Activated T-cell treated with anti-CD3 and anti-CD28 coated beads for 1 hour (primary cell): Measurements from ENCODE around the gene CRAT.

ENCODE experiments used
- DNase-seq: peaks from one replicate; pipeline ENCODE4 v3.0.0-alpha.2; 2020; ENCODE audit warnings: low read depth

The CRAT gene

DNA sequence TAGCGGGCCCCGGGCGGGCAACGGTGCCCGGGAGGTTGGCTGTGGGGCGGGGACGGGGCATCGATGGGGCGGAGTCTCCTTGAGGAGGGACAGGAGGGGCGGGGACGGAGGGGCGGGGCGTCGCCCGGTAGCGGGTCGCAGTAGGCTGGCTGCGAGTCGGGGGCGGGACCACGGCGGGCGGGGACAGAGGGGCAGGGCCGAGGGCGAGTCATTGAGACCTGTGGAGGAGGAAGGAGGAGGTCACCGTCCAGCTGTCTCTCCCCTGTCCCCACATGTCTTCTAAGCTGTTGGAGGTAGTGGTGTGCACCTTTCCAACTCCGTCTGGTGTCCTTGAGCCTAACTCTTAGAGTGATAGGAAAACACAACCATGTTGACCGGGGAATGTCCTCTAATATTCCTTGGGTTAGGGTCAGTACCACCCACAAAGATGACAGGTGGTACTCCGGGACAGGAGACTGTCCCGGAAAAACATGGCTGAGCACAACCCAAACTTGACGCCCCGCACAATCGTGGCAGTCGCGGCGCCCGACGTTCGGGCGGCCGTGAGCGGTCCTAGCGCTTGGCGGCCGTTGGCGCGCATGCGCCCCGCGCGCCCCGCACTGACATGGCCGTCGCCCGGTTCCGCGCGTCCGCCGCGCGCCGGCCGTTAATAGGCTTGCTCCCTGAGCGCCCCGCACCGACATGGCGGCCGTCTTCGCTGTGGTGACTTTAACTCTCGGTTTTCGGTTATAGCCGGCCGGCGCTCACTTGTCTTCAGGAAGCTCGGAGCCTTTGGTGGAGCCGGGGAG lies at the start of gene CRAT, which contains the start of gene PTPA:
Gene CRAT, minus strand, starts transcription at position 54 of the 788 bp plus-strand sequence. CDS start 284 bp downstream, outside the sequence.
Gene PTPA, plus strand, starts transcription at position 676 of the 788 bp plus-strand sequence. CDS start 186 bp downstream, outside the sequence.
- peak; percentile 94 for DNase-seq

DNA sequence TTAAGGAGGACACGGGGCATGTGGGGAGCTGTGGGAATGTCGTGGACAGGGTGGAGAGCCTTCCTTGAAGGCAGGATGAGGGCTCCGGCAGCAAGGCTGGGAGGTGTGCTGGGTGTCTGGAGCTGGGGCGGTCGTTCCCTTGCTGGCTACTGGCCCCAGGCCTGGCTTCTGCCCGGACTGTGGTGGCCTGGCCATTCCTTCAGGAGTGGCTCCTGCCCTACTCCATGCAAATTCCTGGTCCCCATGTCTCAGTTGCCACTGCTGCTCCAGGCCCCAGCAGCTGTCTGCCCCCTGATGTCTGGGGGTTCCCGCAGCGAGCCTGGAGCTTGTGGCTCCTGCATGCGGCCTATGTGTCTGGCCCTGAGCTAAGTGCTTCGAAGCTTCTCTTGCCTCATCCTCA lies 45.6 kb upstream of the CRAT start:
- DNase-seq: no peak

- DNase-seq: no peak
These were observed 44.4 kb upstream of the CRAT start for GRCh38 chr9:129154866-129155477.

- DNase-seq: no peak
These were observed 40.9 kb upstream of the CRAT start for GRCh38 chr9:129151469-129151868.

DNA sequence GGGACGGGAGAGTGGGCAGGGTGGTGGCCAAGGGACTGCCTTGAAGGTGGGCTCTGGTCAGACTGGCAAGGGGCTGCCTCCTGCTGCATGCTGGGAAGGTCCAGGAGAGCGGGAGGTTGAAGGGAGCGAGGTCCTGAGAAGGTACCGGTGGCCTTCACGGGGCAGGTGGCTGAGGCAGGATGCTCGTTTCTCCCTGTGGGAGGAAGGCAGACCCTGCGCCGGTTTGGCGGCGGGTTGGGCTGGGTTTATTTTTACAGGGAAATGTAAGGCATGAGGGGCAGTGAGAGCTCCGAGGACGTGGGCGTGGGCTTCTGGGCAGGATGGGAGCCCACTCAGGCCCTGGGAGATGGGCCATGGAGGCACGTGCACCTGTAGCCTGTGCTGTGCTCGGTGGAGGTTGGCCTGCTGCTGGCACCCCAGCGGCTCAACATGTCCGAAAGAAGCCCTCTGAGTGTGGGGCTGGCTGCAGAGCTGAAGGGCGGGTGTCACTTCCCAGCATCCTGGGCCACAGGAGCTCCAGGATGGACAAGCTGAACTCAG lies 40.1 kb upstream of the CRAT start:
- no peak for DNase-seq

- DNase-seq: no peak
These were observed 39.5 kb upstream of the CRAT start for GRCh38 chr9:129150122-129150521.

- DNase-seq: no peak
These were observed 38.8 kb upstream of the CRAT start for GRCh38 chr9:129149442-129149841.

DNA sequence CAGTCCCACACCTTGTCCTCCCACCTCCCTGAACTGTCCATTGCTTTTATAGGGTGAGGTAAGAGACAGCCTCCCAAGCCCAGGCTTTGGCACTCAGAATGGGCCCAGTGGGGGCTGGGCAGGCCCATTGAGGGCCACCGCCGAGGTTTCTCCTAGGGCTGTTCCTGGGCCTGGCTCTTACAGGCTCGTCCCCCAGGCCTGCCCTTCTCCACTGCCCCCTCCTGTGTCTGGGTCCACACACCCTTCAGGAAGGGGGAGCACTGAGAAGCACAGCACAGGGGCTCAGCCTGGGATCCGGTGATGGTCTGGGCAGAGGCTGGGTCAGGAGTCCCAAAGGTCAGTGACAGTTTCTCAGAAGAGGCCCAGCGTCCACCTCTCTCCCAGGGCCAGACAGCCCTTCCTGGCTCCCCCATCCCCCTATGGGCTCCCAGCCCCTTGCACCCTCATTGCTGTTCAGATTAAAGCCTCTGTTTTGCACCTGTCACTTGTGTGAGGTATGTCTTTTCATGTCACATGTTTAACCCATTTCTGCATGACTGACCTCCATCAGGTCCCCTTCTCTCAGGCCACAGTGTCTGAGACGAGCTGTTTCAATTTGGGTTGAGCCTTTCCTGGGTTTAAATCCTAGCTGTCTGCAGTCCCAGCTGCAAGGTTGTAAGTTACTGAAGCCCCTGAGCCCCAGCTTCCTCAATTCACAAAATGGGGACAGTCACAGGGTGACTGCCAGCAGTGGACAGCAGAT lies 38.0 kb upstream of the CRAT start:
- no peak for DNase-seq

DNA sequence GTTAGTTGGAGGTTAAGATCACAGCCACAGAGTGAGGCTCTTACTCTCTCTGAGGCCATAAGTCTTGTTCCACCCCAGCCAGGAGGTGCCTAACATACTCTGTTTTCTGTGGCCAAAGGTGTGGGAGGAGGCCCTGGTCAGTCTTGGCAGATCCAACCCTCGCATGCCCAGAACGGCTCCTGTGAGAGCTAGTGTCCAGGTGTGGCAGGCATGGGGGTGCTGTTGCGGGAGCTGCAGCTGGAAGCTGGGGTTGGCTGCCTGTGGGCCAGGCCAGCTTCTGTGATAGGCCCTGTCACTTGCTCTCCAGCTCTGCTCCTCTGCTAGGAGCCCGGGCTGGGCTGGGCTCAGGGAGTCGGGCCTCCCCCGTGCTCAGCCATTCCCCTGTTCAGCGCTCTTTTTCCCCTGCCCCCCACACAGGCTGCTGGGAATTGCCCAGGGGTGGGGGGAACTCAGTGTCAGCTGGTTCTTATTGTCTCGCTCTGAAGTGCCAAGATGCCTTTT lies 35.9 kb upstream of the CRAT start:
- no peak for DNase-seq

DNA sequence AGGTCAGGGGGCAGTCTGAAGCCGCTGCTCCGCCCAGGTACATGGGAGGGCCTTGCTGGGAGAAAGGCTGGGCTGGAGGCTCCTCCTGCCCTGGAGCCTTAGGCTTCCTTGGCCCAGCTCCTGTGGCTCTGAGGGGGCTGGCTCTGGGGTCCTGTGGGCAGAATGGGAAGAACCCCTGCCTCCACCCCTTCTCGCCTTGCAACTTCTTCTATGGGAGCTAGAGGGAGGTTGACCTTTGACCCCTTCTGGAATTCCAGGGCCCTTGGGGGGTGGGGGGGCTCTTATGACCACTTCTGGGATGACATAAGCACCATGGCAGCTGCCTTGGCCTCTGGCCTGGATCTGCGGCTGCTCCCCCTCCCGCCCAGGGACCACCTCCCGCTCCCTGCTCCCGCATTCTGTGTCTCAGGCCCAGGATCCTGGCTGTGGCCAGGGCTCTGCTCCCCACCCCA lies 35.3 kb upstream of the CRAT start:
- no peak for DNase-seq

- no peak for DNase-seq
These were observed 34.7 kb upstream of the CRAT start for GRCh38 chr9:129145316-129145715.

DNA sequence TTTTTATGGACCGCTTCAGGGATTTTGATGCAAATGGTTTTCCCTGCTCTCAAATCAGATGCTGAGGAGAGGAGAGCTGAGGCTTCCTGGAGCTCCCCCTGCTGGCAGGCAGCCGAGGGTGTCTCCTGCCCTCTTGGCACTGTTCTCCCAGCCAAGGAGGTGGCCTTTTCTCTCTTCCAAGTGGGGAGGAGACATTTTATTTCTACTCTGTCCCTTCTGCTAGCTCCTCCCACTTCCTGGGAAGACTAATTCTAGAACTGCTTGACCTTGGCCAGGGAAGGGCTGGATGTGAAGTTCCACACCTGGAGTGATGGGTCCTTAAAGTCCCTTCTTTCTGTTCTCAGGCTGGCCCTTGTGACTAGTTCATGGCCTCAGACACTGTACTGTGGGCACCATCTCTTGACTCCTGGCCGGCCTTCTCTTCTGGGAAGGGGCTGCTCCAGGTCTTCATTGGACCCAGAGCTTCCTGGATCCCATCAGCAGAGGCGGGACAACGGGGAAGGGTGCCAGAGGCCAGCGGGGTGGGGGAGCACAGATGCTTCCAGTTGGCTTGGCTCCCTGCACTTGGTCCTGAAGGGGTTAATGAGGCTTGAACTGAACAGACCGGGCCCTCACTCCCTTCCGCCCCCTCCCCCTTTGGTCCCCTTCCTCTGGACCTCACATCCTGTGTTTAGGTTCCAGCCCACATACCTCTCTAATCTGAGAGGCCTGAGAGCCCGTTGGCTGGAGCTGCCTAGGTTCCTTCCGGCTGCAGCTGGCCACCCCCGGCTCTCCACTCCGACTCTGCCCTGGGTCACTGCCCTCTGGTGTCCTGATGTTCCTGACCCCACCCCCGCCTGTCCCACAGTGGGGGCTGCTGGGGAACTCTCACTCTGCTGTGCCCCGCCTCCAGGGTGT lies 32.7 kb upstream of the CRAT start:
- DNase-seq: peak; percentile 67

- DNase-seq: no peak
These were observed 31.7 kb upstream of the CRAT start for GRCh38 chr9:129142138-129142935.

DNA sequence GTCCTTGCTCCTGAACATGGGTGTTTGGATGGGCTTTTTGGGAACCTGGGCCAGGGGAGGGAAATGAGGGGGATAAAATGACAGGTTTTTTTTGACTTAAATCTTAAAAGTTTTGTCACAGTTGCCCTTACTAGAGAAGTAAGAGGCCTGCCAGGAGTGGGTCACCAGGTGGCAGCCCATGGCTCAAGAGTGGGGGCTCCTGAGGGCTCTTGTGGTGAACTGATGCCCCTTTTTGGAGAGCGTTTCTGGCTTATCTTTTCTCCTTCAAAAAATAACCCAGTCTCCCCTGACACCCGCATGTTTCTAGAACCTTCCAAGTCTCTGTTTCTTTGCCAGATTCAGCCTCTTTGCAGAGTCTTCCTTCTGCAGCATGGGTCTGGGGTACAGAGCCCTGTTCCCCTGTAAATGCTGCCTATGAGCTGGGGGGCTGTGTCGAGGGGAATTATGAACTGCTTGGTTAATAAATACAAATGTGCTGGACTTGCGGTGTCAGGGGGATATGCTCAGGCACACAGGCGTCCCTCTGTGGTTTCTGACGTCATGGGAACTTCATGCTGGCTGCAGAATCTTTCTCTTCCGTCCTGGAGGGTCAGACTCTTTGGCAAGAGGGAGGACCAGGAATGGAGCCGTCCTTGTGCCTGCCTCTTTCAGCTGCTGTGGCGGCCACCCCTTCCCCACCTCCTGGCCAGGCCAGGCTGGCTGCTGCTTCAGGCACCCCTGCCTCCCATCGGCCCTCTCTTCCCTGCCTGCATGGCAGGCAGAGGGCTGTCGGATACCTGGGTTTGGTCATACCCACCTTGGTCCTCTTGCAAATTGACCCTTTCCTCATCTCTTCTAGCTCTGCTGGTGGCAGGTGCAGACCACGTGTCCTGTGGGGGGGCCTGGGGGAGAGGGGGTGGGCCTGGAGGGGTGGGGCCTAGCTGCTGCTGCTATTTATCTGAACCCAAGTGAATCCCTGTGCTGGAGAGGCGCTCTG lies 30.8 kb upstream of the CRAT start:
- no peak for DNase-seq

DNA sequence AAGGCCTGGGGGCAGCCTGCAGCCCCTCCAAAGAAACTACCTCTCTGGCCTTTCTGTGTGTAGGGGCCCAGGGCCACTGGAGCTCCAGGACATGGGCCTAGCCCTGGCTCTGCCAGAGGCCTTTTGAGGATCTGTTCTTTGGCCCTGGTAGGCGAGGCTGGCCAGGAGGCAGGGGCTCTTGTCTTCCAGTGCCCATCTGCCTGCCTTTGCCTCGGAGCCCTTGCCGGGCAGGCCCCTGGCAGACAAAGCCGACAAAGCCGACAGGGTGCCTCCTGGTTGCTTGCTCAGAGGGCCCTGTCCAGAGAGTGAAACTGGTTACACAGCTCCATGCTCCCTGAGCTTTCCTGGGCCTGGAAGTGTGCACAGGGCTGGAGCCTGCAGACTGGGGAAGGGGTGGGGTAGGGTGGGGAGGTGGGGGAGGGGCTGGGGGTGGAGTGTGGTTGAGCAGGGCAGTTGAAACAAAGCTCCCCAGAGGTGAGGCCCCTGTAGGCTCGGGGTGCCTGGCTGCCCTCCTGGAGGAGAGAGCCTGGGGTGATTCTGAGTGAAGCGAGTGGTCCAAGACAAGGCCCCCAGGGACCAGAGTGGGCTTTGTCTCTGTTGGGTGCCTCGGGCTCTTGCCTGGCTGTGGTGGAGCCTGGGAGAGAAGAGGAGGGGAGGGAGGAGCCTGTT lies 29.9 kb upstream of the CRAT start:
- DNase-seq: no peak

- DNase-seq: peak; percentile 65
These were observed 29.4 kb upstream of the CRAT start for GRCh38 chr9:129139993-129140396.

DNA sequence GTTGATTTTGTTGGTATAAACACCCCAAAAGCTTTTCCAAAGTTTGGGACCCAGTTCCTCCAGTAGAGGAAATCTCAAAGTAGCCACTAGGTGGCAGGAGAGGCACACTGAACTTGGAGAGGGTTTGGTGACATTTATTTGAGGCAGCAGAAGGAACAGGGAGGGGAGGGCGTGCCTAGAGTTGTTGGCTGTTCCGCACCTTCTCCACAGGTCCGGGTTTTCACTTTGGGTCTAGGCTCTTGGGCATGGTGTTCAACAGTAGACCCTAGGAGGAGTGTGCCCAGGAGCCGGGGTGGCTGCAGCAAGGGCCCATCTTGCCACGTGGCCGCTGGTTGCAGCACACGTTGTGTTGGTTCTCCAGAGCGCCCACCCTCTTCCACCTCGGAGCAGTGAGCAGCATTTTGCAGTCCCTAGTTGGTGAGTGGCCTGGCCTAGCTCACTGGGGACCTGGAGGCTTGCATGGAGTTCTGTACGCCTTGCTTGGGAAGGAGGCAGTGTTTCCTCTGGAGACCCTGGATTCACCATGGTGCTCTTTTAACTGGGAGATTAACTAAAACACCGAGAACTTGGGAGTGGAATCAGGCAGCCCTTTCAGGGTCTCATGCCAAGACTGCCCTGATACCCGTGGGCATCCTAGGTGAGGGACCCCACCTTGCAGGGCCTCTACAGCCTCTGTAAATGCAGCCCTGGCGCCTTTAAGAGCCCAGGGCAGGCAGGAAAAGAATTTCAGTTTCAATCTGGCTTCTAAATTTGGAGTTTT lies 28.8 kb upstream of the CRAT start:
- peak; percentile 59 for DNase-seq
